Kidney (tissue), 14 donors: ENCODE measurements around the gene SSC5D. TPM values are rescaled to one million over a fixed set of nuclear protein-coding genes. Genes with fewer than 3 reads are reported as not detected.

Experiments used
- DNase-seq, 5 donors: peaks; one replicate each; pipeline ENCODE4 v3.0.0-alpha.2; 2013 to 2020
- FAIRE-seq: peaks from 2 replicates; lab custom pipeline; 2012; peaks lifted over from hg19 to GRCh38; lab: Jason Lieb, UNC
- H3K27ac ChIP-seq, 2 donors: one replicate each; pipeline ENCODE4 v1.7.0; 2013; ENCODE audit warnings: low read depth in 2 of 2, low read length in 2 of 2, inconsistent platforms in 1 of 2
- H3K27me3 ChIP-seq: one replicate; pipeline ENCODE4 v1.7.1; 2013; ENCODE audit warnings: low read length, inconsistent platforms; ENCODE audit not compliant: control insufficient read depth, insufficient read depth
- H3K36me3 ChIP-seq, 3 donors: one replicate each; pipeline versions ENCODE4 v1.7.0 to v1.7.1; 2013; ENCODE audit warnings: low read length in 3 of 3, control low read depth in 1 of 3, inconsistent platforms in 1 of 3; ENCODE audit not compliant: insufficient read depth in 3 of 3, control insufficient read depth in 2 of 3
- H3K4me1 ChIP-seq, 3 donors: one replicate each; pipeline versions ENCODE4 v1.7.0 to v1.7.1; 2013; ENCODE audit warnings: low read length in 3 of 3, inconsistent platforms in 1 of 3, low read depth in 1 of 3; ENCODE audit not compliant: control insufficient read depth in 2 of 3, insufficient read depth in 2 of 3
- H3K4me3 ChIP-seq, 3 donors: one replicate each; pipeline versions ENCODE4 v1.7.0 to v1.8.1; 2013; ENCODE audit warnings: low read length in 3 of 3, control low read depth in 1 of 3, inconsistent platforms in 1 of 3
- H3K9ac ChIP-seq, 3 donors: one replicate each; pipeline versions ENCODE4 v1.7.0 to v1.7.1; 2013; ENCODE audit warnings: low read length in 3 of 3, control low read depth in 1 of 3, inconsistent platforms in 1 of 3
- H3K9me3 ChIP-seq, 3 donors: one replicate each; pipeline versions ENCODE4 v1.7.0 to v1.7.1; 2013; ENCODE audit warnings: low read length in 3 of 3, control low read depth in 1 of 3, inconsistent platforms in 1 of 3; ENCODE audit not compliant: control insufficient read depth in 2 of 3, insufficient read depth in 1 of 3
- intact Hi-C: fragments of 100-400 bp; cut with DNase I; formaldehyde crosslinking; loops from one replicate; pipeline ENCODE4 v1.11.1; 2022
- polyA plus RNA-seq: library from polyadenylated mRNA; stranded (reverse); fragments of 350-450 nt; fragmentation: Illumina TruSeq; extraction: RNeasy Lipid Tissue Mini Kit (QIAGEN cat#74804); gene quantifications from one replicate; pipeline ENCODE4 v1.2.3, GENCODE V29; 2014; ENCODE audit warnings: low read depth, low replicate concordance; ENCODE audit not compliant: insufficient read depth
- total RNA-seq: library from RNA; stranded (reverse); fragmentation: NEBNext Ultra II Directional; extraction: Animal tissue kit (Norgen Biotek cat#: 25700); gene quantifications from one replicate; pipeline ENCODE4 v1.2.1, GENCODE V29; 2021
- TF ChIP-seq, protein P1 (sequence below): IDR thresholded peaks from 3 replicates; pipeline ENCODE4 v1.5.1; 2012; ENCODE audit warnings: mild to moderate bottlenecking, moderate library complexity, borderline replicate concordance; ENCODE audit not compliant: insufficient read depth; ENCODE audit errors: extremely low read depth
- donor health status: control.
- donor health status: control.
- donor health status: control.
- donor health status: control.
- donor health status: control.
- donor health status: DM: yes; HTN: yes; CAD: no.
- donor health status: Normal renal cell carcinoma (clear cell type).

SSC5D gene
- total and polyA plus RNA-seq, 2 donors from 2014 or later: 2.2 to 9.4 TPM

GRCh38 chr19:55554302-55554701, 66.1 kb downstream of the SSC5D start:
- FAIRE-seq (no peak), DNase-seq (no peak)
- TF ChIP-seq, protein P1, sequence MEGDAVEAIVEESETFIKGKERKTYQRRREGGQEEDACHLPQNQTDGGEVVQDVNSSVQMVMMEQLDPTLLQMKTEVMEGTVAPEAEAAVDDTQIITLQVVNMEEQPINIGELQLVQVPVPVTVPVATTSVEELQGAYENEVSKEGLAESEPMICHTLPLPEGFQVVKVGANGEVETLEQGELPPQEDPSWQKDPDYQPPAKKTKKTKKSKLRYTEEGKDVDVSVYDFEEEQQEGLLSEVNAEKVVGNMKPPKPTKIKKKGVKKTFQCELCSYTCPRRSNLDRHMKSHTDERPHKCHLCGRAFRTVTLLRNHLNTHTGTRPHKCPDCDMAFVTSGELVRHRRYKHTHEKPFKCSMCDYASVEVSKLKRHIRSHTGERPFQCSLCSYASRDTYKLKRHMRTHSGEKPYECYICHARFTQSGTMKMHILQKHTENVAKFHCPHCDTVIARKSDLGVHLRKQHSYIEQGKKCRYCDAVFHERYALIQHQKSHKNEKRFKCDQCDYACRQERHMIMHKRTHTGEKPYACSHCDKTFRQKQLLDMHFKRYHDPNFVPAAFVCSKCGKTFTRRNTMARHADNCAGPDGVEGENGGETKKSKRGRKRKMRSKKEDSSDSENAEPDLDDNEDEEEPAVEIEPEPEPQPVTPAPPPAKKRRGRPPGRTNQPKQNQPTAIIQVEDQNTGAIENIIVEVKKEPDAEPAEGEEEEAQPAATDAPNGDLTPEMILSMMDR: no peak
- Histone ChIP-seq H3K27me3 (no peaks in the 10 kb centered on the region), H3K4me1 (no peaks in the 10 kb centered on the region), H3K4me3 (no peak overlapping the region), H3K27ac (no peak overlapping the region), H3K9me3 (no peaks in the 10 kb centered on the region), H3K36me3 (no peaks in the 10 kb centered on the region), H3K9ac (no peak overlapping the region)
- intact Hi-C loops: no loop called here

- DNase-seq: no peak
- TF ChIP-seq, protein P1: no peak
- no peak overlapping the region for H3K27ac ChIP-seq
- H3K27me3 ChIP-seq: no peaks in the 10 kb centered on the region
- no peak overlapping the region for H3K4me3 ChIP-seq
- no peak for FAIRE-seq
- H3K9ac ChIP-seq: no peak overlapping the region
- no peaks in the 10 kb centered on the region for H3K36me3 ChIP-seq
- no peaks in the 10 kb centered on the region for H3K9me3 ChIP-seq
- no peaks in the 10 kb centered on the region for H3K4me1 ChIP-seq
- intact Hi-C loops: no loop called here
These were observed 66.5 kb downstream of the SSC5D start for GRCh38 chr19:55554741-55555152.

GRCh38 chr19:55559684-55560083, 71.4 kb downstream of the SSC5D start:
- no peak for DNase-seq
- TF ChIP-seq, protein P1: no peak
- Histone ChIP-seq H3K27ac (no peak overlapping the region), H3K9me3 (no peaks in the 10 kb centered on the region), H3K36me3 (no peaks in the 10 kb centered on the region), H3K9ac (no peak overlapping the region), H3K4me3 (no peak overlapping the region), H3K4me1 (no peaks in the 10 kb centered on the region), H3K27me3 (no peaks in the 10 kb centered on the region)
- intact Hi-C loops: no loop called here
- FAIRE-seq: no peak

DNA sequence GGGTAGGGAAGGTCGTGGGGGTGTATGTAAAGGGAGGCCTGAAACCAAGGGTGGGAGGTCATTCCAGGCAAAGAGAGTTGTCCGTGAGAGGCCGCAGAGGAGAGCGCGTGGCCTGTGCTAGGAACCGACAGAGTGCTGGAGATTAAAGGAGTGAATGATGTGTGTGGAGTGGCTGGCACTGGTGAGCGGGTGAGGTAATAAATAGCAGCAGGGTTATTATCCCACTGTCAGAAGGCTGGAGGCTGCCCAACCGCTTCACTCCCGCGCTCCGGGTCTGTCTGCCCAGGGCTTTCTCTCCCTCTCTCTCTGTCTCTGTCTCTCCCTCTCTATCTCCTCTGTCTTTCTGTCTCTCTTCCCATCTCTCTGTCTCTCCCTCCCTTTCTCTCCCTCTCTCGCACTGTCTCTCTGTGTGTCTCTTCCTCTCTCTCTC, 75.0 kb downstream of the SSC5D start:
- FAIRE-seq (no peak), DNase-seq (peak in 4 of 5 donors; percentile 54 to 72 (median 60))
- Histone ChIP-seq H3K9ac (no peak overlapping the region), H3K27ac (no peak overlapping the region), H3K4me1 (no peaks in the 10 kb centered on the region), H3K4me3 (no peak overlapping the region), H3K36me3 (no peaks in the 10 kb centered on the region), H3K27me3 (no peaks in the 10 kb centered on the region), H3K9me3 (no peaks in the 10 kb centered on the region)
- TF ChIP-seq, protein P1: no peak
- intact Hi-C loops: no loop called here
